Tibial nerve (tissue), 4 donors: Measurements from ENCODE around the gene CORT.

Source experiments
- CTCF ChIP-seq, 5 experiments: fragments of 200-600 bp in 3 of 5; fragments of 450-650 bp in 2 of 5; sonication (generic) in 3 of 5; IDR thresholded peaks; one replicate each; pipeline ENCODE4 v1.5.1; 2016 to 2019; ENCODE audit warnings: antibody characterized with exemption in 5 of 5, mild to moderate bottlenecking in 3 of 5, moderate library complexity in 2 of 5
- EP300 ChIP-seq, 2 donors: sonication (generic); formaldehyde crosslinking; IDR thresholded peaks; one replicate each; pipeline ENCODE4 v1.6.1; 2017; ENCODE audit warnings: antibody characterized with exemption in 2 of 2, mild to moderate bottlenecking in 1 of 2

DNA sequence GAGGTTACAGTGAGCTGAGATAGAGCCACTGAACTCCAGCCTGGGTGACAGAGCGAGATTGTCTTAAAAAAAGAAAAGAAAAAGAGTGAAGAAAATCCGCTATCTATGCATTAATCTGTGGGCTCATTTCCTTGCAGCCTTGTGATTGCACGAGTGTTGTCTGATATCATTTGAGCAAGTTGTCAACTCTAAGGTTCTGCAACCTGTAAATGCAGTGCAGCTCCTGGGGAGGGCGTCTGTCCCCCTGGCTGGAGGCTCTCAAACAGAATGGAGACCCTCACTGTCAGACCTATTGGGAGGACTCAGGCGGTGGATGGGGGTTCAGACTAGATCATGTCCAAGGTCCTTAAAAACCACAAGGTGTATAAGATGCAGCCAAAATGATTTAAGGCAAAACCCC, 6.2 kb downstream of the CORT start:
- TF ChIP-seq CTCF (IDR thresholded peaks at IDR 0.05) (no peak), EP300 (IDR thresholded peaks at IDR 0.05) (no peak)
